Hematopoietic multipotent progenitor cell (in vitro differentiated cells): ENCODE results near the gene SULF2. TPM values are rescaled to one million over a fixed set of nuclear protein-coding genes. Genes with fewer than 3 reads are reported as not detected.

Experiments
- DNase-seq, 3 donors: peaks; one replicate each; pipeline ENCODE4 v3.0.0-alpha.2; 2011 to 2015; ENCODE audit warnings: low read depth in 2 of 3, low spot score in 2 of 3
- total RNA-seq: library from RNA; depleted of rRNA; stranded (reverse); fragments of >200 nt; gene quantifications from one replicate; pipeline ENCODE4 v1.2.3, GENCODE V29; 2012

The SULF2 gene
- total RNA-seq, 1 donor: 1.3 TPM

DNA sequence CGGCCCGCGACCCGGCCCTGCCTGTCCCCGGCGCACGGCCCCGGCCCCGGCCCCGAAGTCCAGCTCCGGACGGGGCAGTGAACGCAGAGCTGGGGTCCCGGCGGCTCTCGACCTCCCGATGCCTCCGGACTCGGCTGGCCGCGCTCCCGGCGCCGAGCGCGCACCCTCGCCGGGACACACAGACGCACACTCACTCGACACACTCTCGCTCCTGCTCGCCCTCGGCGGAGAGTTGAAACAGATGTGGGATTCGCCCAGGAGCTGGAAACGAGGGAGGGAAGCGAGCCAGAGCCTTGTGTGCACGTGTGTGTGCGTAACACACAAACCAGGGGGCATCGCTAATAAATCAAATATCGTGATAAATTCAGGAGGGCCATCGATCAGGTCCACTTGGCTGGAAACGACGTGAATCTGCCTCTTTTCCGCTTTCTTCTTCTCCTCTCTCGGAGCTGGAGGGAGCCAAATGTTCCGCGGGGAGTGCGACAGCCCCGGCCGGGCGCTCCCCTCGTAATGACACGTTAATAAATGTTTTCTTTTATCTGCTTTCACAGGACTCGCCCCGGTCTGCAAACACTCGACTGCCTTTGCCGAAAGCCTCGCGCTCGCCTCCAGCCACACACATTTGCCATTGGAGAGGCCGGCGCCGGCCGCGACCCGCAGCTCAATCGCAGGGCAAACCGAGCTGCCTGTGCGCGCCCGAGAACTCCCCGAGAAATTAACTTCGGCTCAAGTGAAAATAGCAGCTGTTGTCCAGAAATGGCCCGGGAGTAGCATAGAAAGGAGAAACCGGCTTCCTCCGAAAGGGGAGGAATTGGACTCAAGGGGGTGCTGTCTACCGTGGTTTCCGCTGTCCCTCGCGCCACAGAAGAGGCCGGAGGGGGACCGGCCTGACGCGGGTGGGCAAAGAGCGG lies 828 bp upstream of the SULF2 start:
- peak in 2 of 3 donors; percentile 37 to 41 for DNase-seq

DNA sequence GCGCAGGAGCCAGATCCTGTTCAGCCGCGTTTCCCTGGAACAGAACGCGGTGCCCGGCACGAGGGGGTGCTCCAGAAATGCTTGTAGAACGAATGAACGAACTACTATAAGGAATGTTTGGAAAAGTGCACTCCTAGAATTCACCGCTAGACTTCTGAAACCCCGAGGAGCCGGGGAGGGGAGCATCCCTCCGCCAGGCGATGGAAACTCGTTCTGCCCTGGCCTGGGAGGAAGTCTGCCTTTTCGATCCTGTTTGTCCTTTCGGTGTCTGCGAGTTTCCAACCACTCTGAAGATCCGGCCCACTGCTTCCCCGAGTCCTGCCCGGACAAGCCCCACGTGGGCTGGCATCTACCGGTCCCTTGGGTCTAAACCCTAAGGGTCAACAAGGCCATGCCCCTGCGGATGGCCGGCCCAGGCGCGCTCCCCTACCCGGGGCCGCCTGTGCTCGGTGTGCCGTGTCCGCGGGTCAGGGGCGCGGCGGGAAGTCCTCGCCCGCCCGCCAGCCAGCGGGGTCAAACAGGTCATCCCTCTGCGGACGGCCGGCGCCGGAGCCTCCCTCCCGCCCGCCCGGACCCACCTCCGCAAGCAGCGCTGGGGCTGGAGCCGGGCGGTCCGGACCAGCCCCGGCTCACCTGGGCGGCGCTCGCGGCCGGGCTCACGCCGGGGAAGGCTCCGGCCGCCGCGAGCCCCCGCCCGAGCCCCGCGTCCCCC lies 526 bp downstream of the SULF2 start:
- peak in 1 of 3 donors; percentile 13 for DNase-seq

- no peak for DNase-seq
Observed at GRCh38 chr20:47783828-47784598, 1.3 kb downstream of the SULF2 start.

DNA sequence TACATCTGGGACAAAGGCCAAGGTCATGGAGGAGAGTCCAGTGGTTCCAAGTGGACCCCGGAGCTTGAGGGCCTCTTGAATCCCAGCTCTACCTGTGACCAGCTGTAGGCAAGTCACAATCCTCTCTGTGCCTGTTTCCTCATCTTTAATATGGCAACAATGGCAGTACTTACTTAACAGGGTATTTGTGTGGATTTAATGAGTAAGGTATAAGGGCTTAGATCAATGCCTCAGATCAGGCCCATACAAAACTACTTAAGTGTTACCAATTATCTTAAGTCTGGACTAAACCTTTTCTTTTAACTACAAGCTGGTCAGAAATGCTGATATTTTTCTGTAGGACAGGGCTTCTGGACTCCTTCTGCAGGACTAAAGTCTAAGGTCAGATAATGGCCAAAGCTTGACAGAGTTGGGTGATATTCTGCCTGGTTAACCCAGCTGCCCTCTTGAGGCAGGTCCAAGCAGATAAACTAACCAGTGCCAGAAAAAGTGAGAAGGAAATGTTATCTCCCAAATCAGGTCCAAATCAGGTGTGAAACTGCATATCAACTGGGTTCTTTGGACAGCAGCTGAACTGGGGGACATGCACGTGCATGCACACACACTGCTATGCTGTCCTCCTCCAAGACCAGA lies 2.2 kb downstream of the SULF2 start:
- DNase-seq: no peak

- no peak for DNase-seq
Observed at GRCh38 chr20:47782076-47782475, 3.2 kb downstream of the SULF2 start.

GRCh38 chr20:47781632-47782031 lies 3.6 kb downstream of the SULF2 start:
- no peak for DNase-seq

- DNase-seq: no peak
Observed at GRCh38 chr20:47780720-47781389, 4.4 kb downstream of the SULF2 start.

DNA sequence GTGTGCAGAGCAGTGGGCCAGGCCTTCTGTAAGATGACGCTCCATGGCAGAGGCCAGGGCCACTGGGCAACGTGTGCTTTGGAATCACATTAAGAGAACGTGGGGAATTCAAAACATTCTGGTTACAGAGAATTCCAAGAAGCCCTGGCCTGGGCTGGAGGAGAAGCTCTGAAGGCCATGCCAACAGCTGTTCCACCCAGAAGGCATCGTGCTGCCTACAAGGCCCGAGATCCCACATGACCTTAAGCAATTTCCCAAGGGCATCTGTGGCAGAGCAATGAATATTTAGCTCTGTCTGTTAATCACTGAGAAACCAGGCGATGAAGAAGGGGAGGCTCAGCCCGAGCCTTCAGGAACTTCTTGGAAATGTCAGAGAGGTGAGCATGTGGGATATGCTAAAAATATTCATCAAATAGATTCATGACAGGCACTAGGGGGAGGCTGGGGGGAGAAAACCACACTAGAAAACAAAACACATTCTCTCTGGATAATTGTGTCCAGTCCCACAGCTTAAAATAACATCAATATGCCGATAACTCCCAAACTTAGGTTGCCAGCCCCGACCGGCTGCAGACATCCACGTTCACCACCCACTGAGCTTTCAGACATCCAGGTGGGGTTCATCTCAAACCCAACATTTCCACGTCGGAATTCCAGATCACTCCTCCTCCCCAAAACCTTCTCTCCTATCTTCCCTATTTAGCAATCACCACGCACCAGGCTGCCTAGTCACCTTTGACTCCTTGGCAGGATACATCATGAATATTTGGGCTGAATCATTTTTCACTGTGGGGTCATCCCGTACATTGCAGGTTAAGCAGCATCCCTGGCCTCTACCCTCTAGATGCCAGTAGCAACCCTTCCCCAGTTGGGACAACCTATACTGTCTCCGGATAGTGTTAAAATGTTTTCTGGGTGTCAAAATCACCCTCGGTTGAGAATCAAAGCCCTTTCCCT lies 6.6 kb downstream of the SULF2 start:
- DNase-seq: no peak

- DNase-seq: no peak
Observed at GRCh38 chr20:47777220-47777619, 8.1 kb downstream of the SULF2 start.

DNA sequence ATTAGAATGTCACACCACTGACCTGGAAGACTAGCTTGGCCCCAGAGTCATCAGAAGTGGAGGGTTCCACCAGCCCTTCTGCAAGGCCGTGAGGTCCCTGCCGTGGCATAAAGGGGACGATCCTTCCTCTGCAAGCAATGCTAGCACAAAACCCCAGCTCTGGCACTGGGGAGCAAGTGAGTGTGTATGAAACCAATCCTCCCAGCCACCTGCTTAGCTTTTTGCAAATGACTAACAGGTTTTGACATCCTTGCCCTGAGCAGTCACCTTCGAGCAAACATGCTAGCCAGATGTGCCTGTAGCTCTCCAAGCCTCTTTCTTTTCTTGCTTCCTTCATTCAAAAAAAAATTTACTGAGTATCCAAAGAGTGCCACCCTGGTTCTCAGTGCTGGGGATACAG lies 8.6 kb downstream of the SULF2 start:
- no peak for DNase-seq

- no peak for DNase-seq
Observed at GRCh38 chr20:47775841-47776240, 9.4 kb downstream of the SULF2 start.

DNA sequence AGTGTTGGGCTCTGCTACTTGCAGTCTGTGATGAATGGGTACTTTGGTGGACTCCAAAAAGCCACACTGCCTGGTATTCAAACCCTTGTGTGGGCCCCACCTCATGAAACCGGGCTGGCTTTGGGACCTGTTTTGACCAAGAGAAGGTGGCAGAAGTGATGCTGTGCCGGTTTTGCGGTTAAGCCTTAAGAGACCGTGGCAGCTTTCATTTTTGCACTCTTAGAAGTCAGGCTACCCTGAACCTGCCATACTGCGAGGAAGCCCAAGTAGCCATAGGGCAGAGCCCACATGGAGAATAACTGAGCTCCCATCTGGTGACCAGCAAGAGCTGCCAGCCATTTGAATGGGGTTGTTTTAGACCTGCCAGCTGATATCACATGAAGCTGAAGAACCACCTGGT lies 10.2 kb downstream of the SULF2 start:
- no peak for DNase-seq

- no peak for DNase-seq
Observed at GRCh38 chr20:47774131-47774777, 11.0 kb downstream of the SULF2 start.

DNA sequence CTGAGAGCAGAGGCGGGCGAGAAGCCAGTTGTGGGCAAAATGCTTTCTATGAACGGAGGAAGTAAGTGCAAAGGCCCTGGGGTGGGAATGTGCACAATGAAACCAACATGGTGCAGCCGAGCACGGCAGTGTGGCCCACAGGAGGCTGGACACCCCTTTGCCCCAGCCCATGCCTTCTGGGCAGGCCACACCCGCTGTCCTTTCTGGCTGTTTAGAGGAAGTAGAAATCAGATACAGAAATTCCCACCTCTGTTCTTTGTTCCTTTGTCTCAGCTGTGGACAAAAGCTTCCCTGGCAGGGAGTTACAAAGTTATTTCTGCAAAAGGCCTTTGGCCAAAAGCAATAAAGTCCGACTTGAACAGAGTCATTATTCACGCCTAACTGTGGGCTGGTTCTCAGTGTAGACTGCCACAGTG lies 11.9 kb downstream of the SULF2 start:
- DNase-seq: no peak

DNA sequence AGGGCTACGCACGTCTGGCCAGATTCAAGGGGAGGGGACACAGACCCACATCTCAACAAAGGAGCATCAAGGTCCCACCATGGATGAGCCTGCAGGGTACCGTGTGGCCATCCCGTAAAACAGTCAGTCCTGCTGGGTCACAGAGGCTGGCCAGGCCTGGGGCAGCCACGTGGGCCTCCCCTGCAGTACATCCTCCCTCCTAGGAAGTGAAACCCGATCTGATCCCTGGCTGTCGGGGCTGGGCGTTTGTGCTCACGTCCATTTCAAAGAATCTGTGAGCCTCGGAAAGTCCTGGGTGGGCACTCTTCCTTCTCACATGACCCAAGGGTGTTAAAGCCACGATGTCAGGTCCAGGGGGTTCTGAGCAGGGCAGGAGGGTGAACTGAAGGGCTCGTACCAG lies 14.3 kb downstream of the SULF2 start:
- no peak for DNase-seq

- DNase-seq: no peak
Observed at GRCh38 chr20:47768016-47768824, 17.1 kb downstream of the SULF2 start.

- DNase-seq: no peak
Observed at GRCh38 chr20:47765691-47766594, 19.3 kb downstream of the SULF2 start.
